NCI-H2107 treated with DMSO at 0.1 percent for 48 hours (cell line): Measurements from ENCODE around the gene ARID1B.
"Not testable (repeated sequence)": the region's sequence is repeated elsewhere in the genome, so short reads cannot be mapped to it uniquely, and the experiment has no call there.

Experiments used
- DNase-seq: peaks from one replicate; lab custom pipeline; 2025; ENCODE audit not compliant: unreplicated experiment; lab: John Stamatoyannopoulos, UW

Gene ARID1B

GRCh38 chr6:156933201-156934068 lies 156.3 kb downstream of the ARID1B start:
- DNase-seq: peak; percentile 91

- no peak for DNase-seq
Measured at GRCh38 chr6:156934069-156934460, 156.9 kb downstream of the ARID1B start.

GRCh38 chr6:156935000-156935399 lies 157.8 kb downstream of the ARID1B start:
- no peak for DNase-seq

- no peak for DNase-seq
Measured at GRCh38 chr6:156938143-156938542, 161.0 kb downstream of the ARID1B start.

- no peak for DNase-seq
Measured at GRCh38 chr6:156940221-156940620, 163.0 kb downstream of the ARID1B start.

GRCh38 chr6:156942266-156942665 lies 165.1 kb downstream of the ARID1B start:
- no peak for DNase-seq

GRCh38 chr6:156943166-156943565 lies 166.0 kb downstream of the ARID1B start:
- DNase-seq: no peak

- DNase-seq: no peak
Measured at GRCh38 chr6:156943816-156944215, 166.6 kb downstream of the ARID1B start.

GRCh38 chr6:156944412-156944811 lies 167.2 kb downstream of the ARID1B start:
- no peak for DNase-seq

- not testable (repeated sequence) for DNase-seq
Measured at GRCh38 chr6:156945789-156946172, 168.6 kb downstream of the ARID1B start.

GRCh38 chr6:156946370-156946936 lies 169.3 kb downstream of the ARID1B start:
- DNase-seq: no peak

GRCh38 chr6:156948277-156948676 lies 171.1 kb downstream of the ARID1B start:
- DNase-seq: no peak

GRCh38 chr6:156948807-156949206 lies 171.6 kb downstream of the ARID1B start:
- no peak for DNase-seq

- DNase-seq: no peak
Measured at GRCh38 chr6:156949376-156949775, 172.2 kb downstream of the ARID1B start.

- no peak for DNase-seq
Measured at GRCh38 chr6:156950084-156950483, 172.9 kb downstream of the ARID1B start.

- no peak for DNase-seq
Measured at GRCh38 chr6:156950531-156950930, 173.4 kb downstream of the ARID1B start.

- DNase-seq: no peak
Measured at GRCh38 chr6:156952401-156952800, 175.2 kb downstream of the ARID1B start.

GRCh38 chr6:156953127-156953478 lies 175.9 kb downstream of the ARID1B start:
- no peak for DNase-seq

GRCh38 chr6:156953479-156954146 lies 176.4 kb downstream of the ARID1B start:
- peak; percentile 92 for DNase-seq

GRCh38 chr6:156954191-156954590 lies 177.0 kb downstream of the ARID1B start:
- DNase-seq: no peak

GRCh38 chr6:156954816-156955215 lies 177.6 kb downstream of the ARID1B start:
- DNase-seq: no peak
